Heart right ventricle (tissue), 16 donors: Measurements from ENCODE around the gene LDLRAD4. TPM values are rescaled to one million over a fixed set of nuclear protein-coding genes. Genes with fewer than 3 reads are reported as not detected.

Source experiments
- ATAC-seq, 8 donors: fragments of 200-7000 bp; cut with Tn5 transposase; one replicate each; pipeline ENCODE4 v1.9.1; 2020; ENCODE audit warnings: mild to moderate bottlenecking in 8 of 8, moderate library complexity in 8 of 8, moderate number of reproducible peaks in 1 of 8
- DNase-seq, 2 donors: peaks; one replicate each; pipeline ENCODE4 v3.0.0-alpha.2; 2020
- H3K27ac ChIP-seq, 10 donors: fragments of 200-600 bp; sonication (generic) in 2 of 10; one replicate each; pipeline versions ENCODE4 v1.5.0 to v1.8.0; 2020 to 2022; ENCODE audit warnings: mild to moderate bottlenecking in 3 of 10
- H3K27me3 ChIP-seq, 7 donors: fragments of 200-600 bp; one replicate each; pipeline ENCODE4 v1.8.0; 2021 to 2022; ENCODE audit warnings: mild to moderate bottlenecking in 2 of 7
- H3K36me3 ChIP-seq, 9 donors: fragments of 200-600 bp; sonication (generic) in 1 of 9; one replicate each; pipeline versions ENCODE4 v1.5.0 to v1.8.0; 2020 to 2022; ENCODE audit warnings: mild to moderate bottlenecking in 2 of 9
- H3K4me1 ChIP-seq, 9 donors: fragments of 200-600 bp; sonication (generic) in 1 of 9; one replicate each; pipeline versions ENCODE4 v1.5.0 to v1.8.0; 2020 to 2022; ENCODE audit warnings: mild to moderate bottlenecking in 4 of 9
- H3K4me3 ChIP-seq, 10 donors: fragments of 200-600 bp; sonication (generic) in 2 of 10; one replicate each; pipeline versions ENCODE4 v1.5.0 to v1.8.0; 2020 to 2022; ENCODE audit warnings: mild to moderate bottlenecking in 7 of 10, moderate library complexity in 2 of 10
- H3K9me3 ChIP-seq, 11 donors: fragments of 200-600 bp in 10 of 11; sonication (generic) in 2 of 11; one replicate each; pipeline versions ENCODE4 v1.5.0 to v1.8.0; 2013 to 2022; ENCODE audit warnings: mild to moderate bottlenecking in 2 of 11, control low read depth in 1 of 11, moderate library complexity in 1 of 11
- WGBS, 2 donors: extraction: QIAGEN DNeasy Blood & Tissue Kit; methylation state at CpG; one replicate each; pipeline ENCODE4 v1.1.7; 2013; ENCODE audit warnings: inconsistent platforms in 1 of 2; 5-methylcytosine and 5-hydroxymethylcytosine counted together
- intact Hi-C, 10 donors: fragments of 100-400 bp; cut with DNase I; formaldehyde crosslinking; loops; one replicate each; pipeline versions ENCODE4 v1.11.1 to v1.14.2; 2022
- polyA plus RNA-seq, 2 donors: library from polyadenylated mRNA; stranded (reverse); fragments of 200-250 nt; gene quantifications; one replicate each; pipeline ENCODE4 v1.2.3, GENCODE V29; 2013
- total RNA-seq, 10 donors: library from RNA; stranded (reverse); fragmentation: NEBNext Ultra II Directional in 3 of 10; extraction: Animal tissue kit (Norgen Biotek cat#: 25700) in 3 of 10; gene quantifications; one replicate each; pipeline versions ENCODE4 v1.2.1 to v1.2.4, GENCODE V29; 2021 to 2023
- TF ChIP-seq, protein P1 (sequence below), 9 donors: fragments of 200-600 bp; sonication (generic) in 2 of 9; IDR thresholded peaks; one replicate each; pipeline versions ENCODE4 v1.5.0 to v1.8.0; 2021 to 2022; ENCODE audit warnings: antibody characterized with exemption in 9 of 9, mild to moderate bottlenecking in 5 of 9, moderate library complexity in 1 of 9
- donor health status: Arrhythmogenic right ventricular cardiomyopathy.
- donor health status: ischemic (EF 13 %, LVEDD 7.1; RV severe dilation, severe dysfunction).
- donor health status: healthy with polysubstance abuse.
- donor health status: DM: no; HTN: yes; CAD: no.
- donor health status: DM: no; HTN: no; CAD: no.
- donor health status: ischemic (EF 25% LVEDD 6.9; RV normal size, moderate dysfunction).
- donor health status: ischemic (EF 25% LVEDD 5.7; RV mildly dilated, moderate dysfunction).
- donor health status: healthy.
- donor health status: DM: yes; HTN: yes; CAD: no.
- donor health status: Ischemic cardiomyopathy.
- donor health status: ischemic (EF 35%, LVEDD 5.7; RV mildly dilated, moderate dysfunction).
- donor health status: nonischemic (EF 11% LVEDD 7.7; RV severe dilation, severe dysfunction).
- donor health status: DM: yes; HTN: yes; CAD: no.
- donor health status: PGD.
- donor health status: ischemic (EF 29% LVEDD 5.4; RV normal size, mild dysfunction).
- donor health status: nonischemic (EF 23%, LVEDD 6.1; RV moderate dilation, normal function).

Gene LDLRAD4
- total and polyA plus RNA-seq, 12 donors = 5.4 to 74.6 (median 34.6) TPM

- TF ChIP-seq, protein P1, sequence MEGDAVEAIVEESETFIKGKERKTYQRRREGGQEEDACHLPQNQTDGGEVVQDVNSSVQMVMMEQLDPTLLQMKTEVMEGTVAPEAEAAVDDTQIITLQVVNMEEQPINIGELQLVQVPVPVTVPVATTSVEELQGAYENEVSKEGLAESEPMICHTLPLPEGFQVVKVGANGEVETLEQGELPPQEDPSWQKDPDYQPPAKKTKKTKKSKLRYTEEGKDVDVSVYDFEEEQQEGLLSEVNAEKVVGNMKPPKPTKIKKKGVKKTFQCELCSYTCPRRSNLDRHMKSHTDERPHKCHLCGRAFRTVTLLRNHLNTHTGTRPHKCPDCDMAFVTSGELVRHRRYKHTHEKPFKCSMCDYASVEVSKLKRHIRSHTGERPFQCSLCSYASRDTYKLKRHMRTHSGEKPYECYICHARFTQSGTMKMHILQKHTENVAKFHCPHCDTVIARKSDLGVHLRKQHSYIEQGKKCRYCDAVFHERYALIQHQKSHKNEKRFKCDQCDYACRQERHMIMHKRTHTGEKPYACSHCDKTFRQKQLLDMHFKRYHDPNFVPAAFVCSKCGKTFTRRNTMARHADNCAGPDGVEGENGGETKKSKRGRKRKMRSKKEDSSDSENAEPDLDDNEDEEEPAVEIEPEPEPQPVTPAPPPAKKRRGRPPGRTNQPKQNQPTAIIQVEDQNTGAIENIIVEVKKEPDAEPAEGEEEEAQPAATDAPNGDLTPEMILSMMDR (IDR thresholded peaks at IDR 0.05) = no peak
- Histone ChIP-seq H3K4me1 (peaks cover 12 to 30% (median 18%) of the 10 kb centered on the region in 9 donors), H3K36me3 (peaks cover 0 to 4% (median 0%) of the 10 kb centered on the region in 9 donors), H3K27me3 (no peaks in the 10 kb centered on the region), H3K27ac (no peak overlapping the region), H3K9me3 (no peaks in the 10 kb centered on the region), H3K4me3 (no peak overlapping the region)
- intact Hi-C loops = no loop called here
- 92 to 93% methylated on average over 11 of the region's 11 CpGs for WGBS, 2 donors
- DNase-seq = no peak
- peak in 1 of 8 donors; percentile 7 for ATAC-seq
Observed at GRCh38 chr18:13254971-13255927, 36.7 kb downstream of the LDLRAD4 start.

DNA sequence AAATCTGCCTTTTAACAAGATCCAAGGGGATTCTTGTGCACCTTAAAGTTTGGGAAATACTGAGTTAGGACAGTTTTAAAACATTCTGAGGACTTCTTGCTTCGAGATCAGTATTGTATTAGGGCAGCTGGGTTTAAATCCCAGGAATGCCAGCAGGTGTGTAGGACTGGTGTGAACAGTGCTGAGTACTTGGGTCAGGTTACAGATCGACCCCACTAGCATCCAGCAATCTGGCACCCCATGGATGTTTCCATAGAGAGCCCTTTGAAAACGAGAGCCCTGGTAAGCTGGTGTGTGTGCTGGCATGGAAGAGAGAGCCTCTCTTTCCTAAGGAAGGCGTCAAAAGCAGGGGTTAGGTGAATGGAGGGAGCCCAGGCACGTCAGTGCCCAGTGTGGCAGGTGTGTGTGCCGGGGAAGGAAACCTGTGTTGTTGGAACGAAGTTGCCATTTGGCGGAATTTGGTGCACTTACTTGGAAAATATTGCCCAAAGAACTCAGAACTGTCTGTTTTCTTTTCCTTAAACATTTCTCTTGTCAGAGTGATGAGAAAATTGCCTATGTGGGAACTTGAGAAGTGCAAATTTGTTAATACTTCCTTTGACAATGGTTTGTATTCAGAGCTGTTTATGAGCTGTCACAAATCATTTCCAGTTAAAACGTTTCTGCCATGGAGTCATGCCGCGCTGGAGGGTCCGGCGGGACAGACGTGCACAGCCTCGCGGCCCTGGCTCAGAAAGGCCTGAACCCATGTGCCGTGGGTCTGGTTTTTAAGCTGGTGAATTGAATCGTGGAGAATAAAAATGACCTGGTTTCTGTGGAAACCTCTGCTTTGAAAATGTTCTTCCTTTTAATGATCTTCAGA is 38.1 kb downstream of the LDLRAD4 start:
- ATAC-seq (no peak), DNase-seq (no peak)
- Histone ChIP-seq H3K36me3 (peaks cover 0 to 4% (median 0%) of the 10 kb centered on the region in 9 donors), H3K27me3 (no peaks in the 10 kb centered on the region), H3K4me3 (no peak overlapping the region), H3K9me3 (no peaks in the 10 kb centered on the region), H3K4me1 (peaks cover 22 to 38% (median 30%) of the 10 kb centered on the region in 9 donors), H3K27ac (no peak overlapping the region)
- WGBS, 2 donors = 81 to 82% methylated on average over 18 of the region's 18 CpGs
- TF ChIP-seq, protein P1 (IDR thresholded peaks at IDR 0.05) = no peak
- intact Hi-C loops = no loop called here

DNA sequence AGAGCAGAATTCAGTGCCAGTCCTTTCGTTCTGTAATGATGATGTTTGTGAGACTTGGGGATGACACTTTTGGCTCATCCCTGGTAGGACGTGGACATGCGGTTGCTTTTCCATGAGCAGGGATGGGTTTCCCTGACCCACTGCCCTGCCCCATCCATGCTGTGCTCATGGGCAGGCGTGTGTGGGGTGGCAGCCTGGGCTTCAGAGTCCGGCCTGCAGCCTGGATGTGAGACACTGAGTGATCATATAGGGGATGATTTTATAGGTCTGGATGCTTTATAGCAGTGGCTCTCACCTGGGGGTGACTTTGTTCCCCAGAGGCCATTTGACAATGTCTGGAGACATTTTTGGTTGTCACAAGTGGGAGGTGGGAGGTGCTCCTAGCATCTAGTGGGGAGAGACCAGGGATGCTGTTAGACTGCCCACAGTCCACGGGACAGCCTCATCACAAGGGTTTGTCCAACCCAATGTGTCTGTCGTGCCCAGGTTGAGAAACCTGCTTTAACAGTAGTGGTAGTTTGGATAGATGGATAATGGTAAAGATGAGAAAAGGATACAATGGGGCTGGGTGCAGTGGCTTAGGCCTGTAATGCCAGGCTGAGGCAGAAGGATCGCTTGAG is 38.9 kb downstream of the LDLRAD4 start:
- H3K4me1 ChIP-seq = peaks cover 22 to 38% (median 30%) of the 10 kb centered on the region in 9 donors
- no peak overlapping the region for H3K4me3 ChIP-seq
- no peak overlapping the region for H3K27ac ChIP-seq
- peaks cover 0 to 4% (median 0%) of the 10 kb centered on the region in 9 donors for H3K36me3 ChIP-seq
- TF ChIP-seq, protein P1 (IDR thresholded peaks at IDR 0.05) = no peak
- no peaks in the 10 kb centered on the region for H3K27me3 ChIP-seq
- 89 to 91% methylated on average over 8 of the region's 8 CpGs for WGBS, 2 donors
- DNase-seq (no peak), ATAC-seq (no peak)
- no peaks in the 10 kb centered on the region for H3K9me3 ChIP-seq
- intact Hi-C loops = no loop called here

DNA sequence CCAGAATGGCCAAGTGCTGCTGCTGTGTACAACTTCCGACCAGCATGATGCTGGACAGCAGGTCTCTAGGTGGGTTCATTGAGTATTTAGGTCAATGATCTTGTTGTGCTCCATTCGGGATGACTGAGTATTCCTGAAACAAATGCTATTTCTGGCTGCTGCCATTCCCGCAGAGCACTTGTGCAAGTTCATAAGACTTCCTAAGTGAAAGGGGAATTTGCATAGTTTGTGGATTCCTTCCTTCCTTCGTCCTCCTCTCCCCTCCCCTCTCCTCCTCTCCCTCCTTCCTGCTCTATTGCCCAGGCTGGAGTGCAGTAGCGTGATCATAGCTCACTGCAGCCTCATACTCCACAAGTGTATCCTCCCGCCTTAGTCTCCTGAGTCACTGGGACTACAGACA is 40.4 kb downstream of the LDLRAD4 start:
- Histone ChIP-seq H3K27me3 (no peaks in the 10 kb centered on the region), H3K27ac (no peak overlapping the region), H3K4me1 (peaks cover 22 to 46% (median 38%) of the 10 kb centered on the region in 9 donors), H3K36me3 (no peaks in the 10 kb centered on the region), H3K4me3 (no peak overlapping the region), H3K9me3 (no peaks in the 10 kb centered on the region)
- TF ChIP-seq, protein P1 (IDR thresholded peaks at IDR 0.05) = no peak
- intact Hi-C loops = no loop called here
- WGBS, 2 donors = 41 to 45% methylated on average over 6 of the region's 6 CpGs
- ATAC-seq (peak in 5 of 8 donors; percentile 23 to 51 (median 40)), DNase-seq (no peak)
